GM21381 (cell line): ENCODE results near the gene CD44.

Source experiments
- ATAC-seq: cut with Tn5 transposase; IDR thresholded peaks from one replicate; pipeline ENCODE4 v1.9.1; 2021; ENCODE audit warnings: mild to moderate bottlenecking, moderate library complexity; ENCODE audit not compliant: unreplicated experiment

The CD44 gene

DNA sequence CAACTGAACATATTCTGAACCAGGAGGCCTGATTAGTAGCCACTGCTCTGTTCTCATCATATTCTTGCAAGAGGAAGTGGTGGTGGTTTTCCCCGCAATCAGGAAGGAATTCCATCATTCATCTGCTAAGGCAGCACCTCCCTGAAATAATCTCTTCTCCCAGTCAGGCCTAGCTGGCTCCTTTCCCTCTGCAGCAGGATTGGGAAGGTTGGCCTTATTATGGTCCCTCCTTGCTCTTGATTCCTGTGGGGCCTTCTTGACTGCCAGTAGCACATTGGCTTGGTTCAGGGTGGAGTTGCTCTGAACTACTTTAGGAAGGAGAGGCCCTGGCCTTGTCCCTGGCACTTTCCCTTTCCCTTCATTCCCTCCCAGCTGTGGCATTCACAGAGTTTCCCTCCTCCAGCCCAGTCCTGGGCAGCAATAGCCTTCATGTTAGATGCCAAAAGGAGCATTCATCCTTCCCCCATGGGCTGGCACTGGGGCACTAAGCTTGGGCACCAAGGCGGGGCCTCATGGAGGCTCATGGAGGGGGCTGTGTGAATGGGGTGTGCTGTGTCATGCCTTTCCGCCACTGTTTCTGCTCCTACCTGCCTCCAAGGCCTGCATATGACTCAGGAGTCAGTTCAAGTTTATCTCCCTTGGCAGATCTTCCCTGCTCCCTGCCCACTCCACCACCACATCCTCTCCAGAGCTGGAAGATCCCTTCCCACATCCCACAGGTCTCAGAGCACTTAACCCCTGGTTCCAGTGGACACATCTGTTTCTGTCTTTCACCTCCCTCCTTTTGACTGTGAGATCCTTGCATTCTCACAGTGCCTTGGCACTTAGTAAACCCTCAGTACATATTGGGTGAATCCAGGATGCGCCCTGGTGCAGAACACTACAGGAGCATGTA is 27.6 kb upstream of the CD44 start:
- no peak for ATAC-seq

DNA sequence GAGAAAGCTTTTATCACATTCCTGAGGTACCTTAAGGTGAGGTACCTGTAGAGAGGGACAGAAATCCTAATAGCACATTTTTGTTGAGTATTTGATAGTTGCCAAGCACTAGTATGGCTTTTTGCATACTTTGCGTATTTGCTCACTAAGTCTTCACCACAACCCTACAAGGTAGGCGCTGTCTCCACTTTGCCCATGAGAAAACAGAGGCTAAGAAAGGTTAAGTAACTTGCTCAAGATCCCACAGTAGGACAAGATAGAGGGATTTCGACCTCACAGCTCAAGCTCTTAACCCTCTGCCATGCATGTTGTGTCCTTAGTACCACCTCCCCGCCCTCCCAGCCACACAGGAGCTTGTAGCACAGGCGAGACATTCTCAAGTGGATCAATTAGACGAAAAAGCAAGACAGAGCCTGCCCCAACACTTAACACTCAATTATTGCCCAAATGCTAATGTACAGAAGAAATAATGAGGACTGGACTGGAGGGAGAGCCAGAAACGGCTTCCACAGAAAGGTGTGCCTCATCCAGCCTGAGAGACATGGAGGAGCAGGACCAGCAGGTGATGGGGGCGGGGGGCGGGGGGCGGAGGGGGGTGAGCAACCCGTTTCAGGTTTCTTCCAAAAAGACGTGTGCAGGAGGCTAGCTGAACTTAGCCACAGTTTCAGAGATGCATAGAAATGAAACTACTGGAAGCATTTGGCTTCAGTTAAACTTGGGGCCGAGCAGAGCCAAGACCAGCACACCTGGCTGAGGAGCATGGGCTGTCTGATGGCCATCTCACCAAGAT is 26.7 kb upstream of the CD44 start:
- no peak for ATAC-seq

DNA sequence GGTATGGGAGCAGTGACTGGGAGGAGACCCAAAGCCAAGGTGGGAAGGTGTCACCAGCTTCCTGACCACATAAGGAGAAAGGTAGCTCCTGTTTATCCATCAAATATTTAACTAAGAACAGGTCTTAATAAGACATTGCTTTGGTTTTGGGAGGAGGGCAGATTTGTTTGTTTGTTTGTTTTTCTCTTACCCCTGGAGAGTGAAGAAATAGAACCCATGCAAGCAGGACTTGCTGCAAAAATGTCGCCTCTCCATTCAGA is 26.2 kb upstream of the CD44 start:
- no peak for ATAC-seq

DNA sequence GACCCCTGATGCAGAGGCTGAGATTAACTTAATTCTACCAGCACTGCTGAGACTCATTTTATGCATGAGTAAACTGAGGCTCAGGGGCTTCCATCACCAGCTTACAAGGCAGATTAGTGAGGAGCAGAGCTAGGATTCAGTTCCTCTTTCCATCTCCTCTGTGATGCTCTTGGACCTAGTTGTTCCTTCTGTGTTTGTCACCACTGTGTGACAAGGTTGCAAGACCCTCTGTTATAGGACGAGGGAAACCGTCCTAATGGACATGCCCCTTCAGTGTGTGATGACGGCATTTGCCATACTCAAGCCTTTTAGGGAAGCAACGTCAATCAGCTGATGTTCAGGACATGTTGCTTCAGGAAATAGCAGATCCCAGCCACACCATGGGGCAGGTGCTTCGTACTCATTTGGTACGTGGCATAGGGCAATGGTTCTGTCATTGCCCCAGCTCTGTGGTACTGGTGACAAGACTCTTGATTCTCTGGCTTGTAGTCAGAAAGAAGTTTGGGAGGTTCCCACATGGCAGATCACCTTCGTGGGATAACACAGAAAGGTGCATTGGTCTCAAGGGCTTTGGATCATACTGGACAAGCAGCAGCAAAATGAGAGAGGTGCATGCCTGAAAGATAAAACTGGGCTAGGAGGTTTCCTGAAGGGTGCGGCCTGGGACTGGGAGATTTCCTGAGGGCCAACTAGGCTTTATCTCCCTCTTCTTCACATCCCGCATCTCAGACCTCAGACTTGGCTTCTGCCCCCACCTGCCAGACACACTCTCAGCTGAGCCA is 23.9 kb upstream of the CD44 start:
- ATAC-seq = no peak

DNA sequence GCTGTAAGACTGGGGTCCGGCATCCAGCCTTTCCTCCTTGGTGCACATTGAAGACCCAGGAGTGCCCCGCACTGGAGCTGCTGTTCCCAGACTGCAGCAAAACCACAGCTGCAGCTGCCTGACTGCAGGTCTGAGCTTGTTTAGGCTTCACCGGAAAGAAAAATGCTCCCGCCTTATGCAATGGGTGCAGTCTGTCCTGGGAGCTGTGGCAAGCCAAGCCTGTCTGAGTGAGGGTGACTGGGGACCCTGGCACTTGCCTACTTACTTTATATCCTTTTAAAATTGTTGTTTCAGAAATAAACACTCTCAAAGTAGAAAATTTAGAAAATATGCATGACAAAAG is 23.3 kb upstream of the CD44 start:
- no peak for ATAC-seq

DNA sequence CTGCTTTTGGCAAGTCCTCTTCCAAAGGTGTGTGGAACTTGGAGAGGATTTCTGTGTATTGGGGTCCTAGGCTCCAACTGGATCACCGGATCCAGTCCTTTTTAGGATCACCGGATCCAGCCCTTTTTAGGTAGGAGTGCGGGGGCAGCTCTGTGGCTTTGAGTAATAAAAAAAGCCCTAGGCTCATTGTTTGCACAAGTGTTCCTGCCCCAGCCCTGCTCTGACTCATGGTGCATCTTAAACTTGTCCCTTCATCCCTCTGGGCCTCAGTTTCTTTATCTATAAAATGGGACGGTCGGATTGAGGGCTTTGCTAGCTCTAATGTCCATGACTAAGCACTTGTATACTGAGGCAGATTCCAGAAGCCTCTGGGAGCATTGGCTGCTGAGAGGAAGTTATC is 22.7 kb upstream of the CD44 start:
- no peak for ATAC-seq

DNA sequence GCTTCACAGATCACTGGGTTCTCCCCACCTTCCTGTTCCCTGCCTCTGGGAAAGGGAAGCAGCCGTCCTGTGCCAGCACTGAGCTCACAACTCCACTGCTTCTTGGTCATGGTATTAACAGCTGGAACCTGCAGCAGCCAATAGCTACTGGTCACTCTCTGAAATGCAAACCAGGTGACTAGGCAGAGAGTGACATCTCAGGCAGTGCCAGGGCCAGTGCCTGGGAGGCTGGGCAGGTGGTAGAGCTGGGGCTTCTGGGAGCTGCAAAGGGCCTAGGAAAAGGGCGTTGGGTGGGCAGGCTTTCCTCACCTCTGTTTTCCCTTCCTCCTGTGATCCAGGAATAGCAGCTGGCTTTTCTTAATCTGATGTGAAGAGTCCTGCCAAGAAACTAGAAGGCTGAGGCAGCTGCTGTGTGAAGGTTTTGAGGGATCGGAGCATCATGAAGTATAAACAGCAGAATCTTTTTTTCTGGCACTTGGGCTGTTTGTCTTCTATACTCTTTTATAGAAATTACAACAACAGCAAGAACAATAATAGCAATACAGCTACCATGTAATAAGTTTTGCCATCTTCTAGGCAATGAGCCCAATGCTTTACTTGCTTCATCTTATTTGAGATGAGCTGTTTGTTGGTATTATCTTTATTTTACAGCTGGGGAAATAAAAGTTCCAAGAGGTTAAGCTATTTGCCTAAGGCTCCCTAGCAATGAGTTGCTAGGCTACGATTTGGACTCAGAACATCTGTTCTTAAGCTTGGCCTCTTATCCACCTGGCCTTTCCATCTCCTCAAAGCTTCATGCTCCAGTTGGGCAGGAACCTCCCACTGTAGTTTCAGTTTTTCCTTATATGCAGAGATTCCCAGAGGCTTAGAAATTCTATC is 22.0 kb upstream of the CD44 start:
- ATAC-seq = no peak

DNA sequence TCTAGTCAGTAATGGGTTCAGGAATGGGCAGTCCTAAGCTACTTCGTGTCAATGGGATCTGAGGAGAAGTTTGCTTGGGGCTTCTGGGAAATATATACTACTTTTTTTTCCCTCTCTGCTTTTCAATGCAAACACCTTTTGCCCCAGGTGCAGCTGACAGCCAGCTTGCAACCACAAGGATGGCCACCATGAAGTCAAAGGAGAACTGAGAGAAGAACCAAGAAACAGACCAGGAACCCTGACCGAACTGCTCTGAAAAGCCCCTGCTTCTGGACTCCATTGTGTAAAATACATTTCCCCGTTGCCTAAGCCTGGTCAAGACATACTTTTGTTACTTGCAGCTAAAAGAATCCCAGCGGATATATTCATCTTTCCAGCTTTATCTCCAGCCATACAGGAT is 20.1 kb upstream of the CD44 start:
- ATAC-seq = peak; percentile 82

DNA sequence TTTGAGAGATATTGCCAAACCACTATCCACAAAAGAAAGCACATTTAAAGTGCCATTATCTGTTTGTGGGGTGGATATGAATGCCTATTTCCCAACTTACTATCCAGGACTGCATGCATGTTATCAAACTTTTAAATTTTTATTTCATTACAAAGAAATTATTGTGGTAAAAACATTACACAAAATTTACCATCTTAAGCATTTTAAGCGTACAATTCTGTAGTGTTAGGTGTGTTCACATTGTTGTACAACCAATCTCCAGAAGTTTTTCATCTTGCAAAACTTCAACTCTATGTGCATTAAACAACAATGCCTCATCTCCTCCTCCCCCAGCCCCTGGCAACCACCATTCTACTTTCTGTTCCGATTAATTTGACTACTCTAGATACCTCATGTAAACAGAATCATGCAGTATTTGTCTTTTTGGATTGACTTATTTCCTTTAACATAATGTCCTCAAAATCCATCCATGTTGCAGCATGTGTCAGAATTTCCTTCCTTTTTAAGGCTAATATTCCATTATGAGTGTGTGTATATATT is 17.6 kb upstream of the CD44 start:
- ATAC-seq = no peak

DNA sequence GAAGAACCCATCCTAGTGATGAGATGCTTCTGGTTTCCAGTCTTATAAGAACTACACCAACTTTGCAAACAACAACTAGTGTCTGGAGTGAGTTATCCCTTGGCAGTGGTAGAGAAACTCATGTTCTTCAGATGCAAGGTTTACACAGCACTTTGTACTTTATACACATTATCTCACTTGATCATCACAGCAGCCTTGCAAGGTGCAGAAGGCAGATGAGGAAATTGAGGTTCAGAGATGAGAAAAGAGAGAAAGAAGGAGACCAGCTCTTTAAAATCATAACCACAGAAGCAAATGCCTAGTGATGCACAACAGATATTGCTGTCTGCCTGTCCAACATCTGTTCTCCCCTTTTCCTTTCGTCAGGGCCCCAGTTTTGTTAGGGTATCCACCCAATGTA is 16.7 kb upstream of the CD44 start:
- ATAC-seq = no peak

DNA sequence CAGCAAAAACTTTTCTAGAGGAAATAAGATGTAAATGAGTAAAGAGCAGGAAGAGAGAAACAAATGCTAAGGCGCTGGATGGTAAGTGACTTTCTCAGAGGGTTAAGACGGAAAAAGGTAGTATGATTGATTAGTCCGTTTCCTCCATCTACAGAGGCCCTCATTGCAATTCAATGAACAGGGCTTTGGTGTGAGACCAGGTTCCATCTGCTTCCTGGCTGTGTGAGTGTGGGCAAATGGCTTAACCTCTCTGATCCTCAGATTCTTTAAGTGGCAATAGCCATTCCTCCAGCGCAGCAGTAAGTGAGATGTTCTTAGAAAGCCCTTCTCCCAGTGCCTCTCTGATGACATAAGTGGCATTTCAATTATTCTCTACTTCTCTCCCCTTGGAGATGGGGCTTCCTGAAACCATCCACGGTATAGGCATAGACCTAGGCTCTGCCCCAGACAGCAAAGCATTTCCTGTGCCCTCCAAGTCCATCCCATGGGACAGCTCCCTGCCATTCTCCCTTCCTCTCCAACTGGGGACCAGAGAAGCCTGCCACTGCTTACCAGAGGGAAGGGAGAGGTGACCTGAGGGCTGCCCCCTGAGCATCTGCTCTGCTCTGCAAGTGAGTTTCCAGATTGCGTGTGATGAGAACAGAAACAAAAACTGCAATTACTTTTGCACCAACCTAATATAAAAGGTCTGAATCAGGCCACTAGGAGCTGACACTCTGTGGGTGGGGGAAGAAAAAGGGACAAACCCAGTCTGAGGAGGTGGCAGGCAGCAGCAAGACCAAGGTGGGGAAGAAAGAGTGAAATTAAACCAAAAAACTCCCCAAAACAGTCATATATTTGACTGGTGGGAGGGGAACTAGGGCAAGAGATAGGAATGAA is 12.7 kb upstream of the CD44 start:
- ATAC-seq = peak; percentile 55

DNA sequence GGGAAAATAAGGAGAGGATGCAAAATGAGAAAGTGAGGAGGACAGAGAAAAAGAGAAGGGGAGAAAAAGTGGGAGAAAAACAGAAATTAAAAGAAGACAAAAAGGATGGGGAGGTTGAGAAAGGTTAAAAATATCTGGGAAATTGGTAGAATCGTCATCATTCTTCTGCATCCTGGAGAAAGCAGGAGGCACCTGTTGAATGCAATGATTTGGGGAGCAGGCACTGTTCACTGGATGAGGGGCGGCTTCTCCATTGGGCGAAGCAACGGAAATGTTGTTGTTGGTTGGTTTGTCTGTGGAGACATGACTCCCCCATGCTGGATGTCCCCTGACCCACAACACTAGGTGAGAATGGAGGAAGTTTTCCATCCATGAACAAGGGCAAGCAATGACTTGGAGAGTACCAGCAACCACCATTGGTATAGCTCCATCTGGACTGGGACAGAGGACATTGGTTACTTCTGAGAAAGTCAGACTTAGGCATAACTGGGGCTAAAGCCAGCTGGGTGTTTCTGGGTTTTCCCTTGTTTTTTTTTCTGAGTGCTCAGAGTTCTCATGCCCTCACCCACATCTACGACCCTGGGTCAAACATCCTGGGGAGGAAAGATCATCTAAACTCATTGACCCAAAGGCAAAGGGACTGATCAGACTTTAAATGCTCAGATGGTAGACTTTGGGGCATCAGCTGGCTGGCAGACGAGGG is 11.9 kb upstream of the CD44 start:
- no peak for ATAC-seq

DNA sequence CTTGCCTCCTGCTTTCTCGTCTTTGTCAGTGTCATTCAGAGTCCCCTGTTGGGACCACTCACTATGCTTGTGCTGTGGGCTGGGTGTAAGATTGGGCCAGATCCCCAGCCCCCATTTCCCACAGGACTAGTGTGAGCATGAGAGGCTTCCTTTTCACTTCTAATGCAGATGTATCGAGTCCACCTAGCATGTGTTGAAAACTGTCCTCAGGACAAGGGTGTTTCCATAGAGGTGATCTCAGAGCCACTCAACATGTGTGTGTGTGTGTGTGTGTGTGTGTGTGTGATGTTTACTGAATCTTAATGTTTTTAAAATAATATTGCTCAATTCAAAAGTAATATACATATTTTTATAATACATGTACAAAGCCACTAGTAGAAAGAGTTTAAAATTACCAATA is 11.4 kb upstream of the CD44 start:
- ATAC-seq = no peak

DNA sequence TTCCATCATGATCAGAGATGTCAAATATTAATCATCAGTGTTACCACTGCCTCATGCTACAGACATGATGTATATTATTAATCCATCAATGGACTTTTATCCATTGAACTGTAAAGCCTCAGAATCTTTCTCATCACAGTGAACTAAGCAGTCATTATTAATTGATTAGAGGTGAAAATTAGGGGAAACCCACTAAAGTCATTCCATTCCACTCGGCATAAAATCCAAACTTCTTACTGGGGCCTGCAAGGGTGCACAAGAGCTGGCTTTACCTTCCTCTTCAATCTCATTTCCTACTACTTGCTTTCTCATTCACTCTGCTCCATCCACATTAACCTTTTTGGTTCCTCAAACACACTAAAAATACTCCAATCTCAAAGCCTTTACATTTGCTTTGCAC is 7.9 kb upstream of the CD44 start:
- no peak for ATAC-seq

DNA sequence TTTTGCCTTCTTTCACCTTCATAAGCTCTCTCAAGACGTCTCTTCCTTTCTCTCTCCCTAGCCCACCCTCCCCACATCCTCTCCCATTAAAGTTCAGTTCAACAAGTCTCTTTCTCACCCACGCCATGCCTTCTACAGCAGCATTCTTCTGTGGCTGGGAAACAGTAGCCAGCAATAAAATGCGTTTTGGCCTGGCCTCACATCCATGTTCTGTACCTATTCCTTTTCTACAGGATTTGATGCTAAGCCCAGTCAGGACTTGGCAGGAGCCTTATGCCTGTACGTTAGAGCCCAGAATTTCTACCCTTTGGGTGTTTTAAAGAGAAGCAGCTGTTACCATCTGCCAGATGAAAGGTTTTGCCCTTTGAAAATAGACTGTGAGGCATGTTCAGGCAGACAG is 7.1 kb upstream of the CD44 start:
- ATAC-seq = no peak

DNA sequence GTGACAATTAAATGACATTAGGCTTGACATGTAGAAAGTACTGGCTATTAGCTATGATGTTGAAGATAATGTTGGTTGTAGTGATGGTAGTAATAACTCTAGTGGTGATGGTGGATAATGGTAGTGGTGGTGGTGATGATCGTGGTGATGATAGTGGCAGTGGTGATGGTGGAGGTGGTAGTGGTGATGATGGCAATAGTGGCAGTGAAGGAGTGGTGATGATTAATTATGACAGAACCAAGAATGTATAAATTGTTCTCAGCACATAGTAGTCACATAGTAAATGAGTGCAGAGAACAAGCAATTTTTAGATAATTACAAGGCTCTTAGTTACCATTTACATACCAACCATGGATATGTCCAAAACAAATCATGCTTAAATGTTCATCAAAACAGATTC is 5.3 kb upstream of the CD44 start:
- no peak for ATAC-seq

DNA sequence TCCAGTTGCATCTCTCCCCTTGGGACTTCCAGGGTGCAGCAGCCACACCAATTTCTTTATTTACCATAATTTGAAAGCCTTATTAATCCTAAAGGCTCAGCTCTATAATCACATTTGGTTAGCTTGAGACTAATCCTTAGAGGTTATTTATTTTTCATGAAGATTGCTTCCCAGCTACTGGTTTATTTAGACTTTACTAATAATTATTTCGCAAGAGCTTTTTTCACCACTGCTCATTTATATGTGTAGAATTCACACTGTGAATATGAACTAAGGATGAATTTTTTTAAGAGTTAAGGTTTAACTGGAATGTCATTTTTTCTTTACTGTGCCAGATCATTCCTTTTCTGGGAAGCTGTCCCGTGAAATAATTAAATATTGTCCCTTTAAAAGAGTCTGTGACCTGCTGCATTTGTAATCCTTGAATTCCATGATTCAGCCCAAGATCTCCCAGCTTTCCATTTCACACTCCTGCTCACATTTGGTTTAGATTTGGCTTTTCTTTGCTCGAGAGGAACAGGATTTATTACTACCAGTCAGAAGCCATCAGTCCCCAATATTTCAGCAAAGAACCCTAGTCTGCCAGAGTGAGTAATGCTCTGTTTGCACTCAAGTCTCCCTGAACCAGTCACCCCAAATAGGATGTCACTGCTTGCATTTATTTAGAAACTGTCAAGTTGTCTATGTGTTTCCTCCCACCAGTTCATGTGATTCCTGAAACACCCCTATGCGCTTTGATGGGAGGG is 4.4 kb upstream of the CD44 start:
- ATAC-seq = no peak

DNA sequence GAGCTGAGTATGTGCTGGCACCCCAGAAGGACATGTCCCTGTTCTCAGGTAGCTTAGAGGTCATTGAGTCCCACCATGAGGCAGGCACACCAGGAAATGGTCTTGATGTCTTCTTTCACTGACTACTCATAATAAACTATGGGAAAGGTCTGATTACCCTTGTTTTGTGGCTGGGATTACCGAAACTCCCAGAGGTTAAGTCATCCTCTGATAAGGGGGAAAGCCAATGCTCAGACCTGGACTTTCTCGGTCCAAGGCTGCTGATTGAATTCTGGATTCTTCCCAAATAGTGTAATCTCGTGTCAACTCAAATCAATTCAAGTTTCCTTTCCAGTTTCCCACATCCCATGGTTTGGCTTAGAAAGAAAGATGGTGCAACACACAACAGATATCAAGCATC is 3.7 kb upstream of the CD44 start:
- ATAC-seq = no peak
